Adipose tissue (tissue), 3 donors: ENCODE results near the gene PRC1. TPM values are rescaled to one million over a fixed set of nuclear protein-coding genes. Genes with fewer than 3 reads are reported as not detected.
A peak's percentile ranks its signal among the peaks of the same experiment; 100 is the strongest.
"Not testable (repeated sequence)": the region's sequence is repeated elsewhere in the genome, so short reads cannot be mapped to it uniquely, and the experiment has no call there.

ENCODE experiments used
- H3K27ac ChIP-seq: one replicate; pipeline ENCODE4 v1.5.1; 2013; ENCODE audit warnings: low read depth, low read length
- WGBS, 3 donors: extraction: QIAGEN DNeasy Blood & Tissue Kit; methylation state at CpG; one replicate each; pipeline ENCODE4 v1.1.7; 2013; 5-methylcytosine and 5-hydroxymethylcytosine counted together
- polyA plus RNA-seq, 3 donors: library from polyadenylated mRNA; stranded (reverse); fragments of 200-250 nt; gene quantifications; one replicate each; pipeline ENCODE4 v1.2.3, GENCODE V29; 2013
- donor health status: healthy with polysubstance abuse.
- donor health status: Bipolar disorder and iron deficiency.
- donor health status: healthy.

Gene PRC1
- polyA plus RNA-seq, 3 donors, result 2.1 to 4.2 (median 3.8) TPM

DNA sequence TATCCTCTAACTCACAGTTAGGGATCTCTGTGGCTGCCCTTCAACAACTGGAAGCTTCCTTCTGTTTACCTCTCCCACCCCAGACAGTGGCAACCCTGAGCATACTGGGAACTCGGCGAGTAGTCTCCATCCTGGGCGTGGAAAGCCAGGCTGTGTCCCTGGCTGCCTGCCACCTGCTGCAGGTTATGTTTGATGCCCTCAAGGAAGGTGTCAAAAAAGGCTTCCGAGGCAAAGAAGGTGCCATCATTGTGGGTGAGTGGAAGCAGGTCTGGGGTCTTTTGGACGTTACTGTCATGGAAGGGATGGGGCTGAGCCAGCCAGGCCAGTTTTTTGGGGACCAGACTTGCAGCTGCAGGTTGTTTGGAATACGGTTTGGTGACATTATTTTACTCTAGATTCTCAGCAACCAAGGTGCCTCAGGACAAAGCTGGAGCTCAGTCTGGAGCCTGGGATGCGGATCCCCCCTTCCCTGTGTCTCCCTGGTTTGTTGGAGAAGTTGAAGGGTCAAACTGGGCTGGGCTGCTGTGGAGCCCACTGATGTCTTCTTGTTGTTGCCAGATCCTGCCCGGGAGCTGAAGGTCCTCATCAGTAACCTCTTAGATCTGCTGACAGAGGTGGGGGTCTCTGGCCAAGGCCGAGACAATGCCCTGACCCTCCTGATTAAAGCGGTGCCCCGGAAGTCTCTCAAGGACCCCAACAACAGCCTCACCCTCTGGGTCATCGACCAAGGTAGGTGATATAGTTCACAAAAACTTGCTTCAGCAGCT, 51.8 kb downstream of the PRC1 start:
- WGBS, 3 donors, result 86 to 91% (median 89%) methylated on average over 12 of the region's 12 CpGs
- H3K27ac ChIP-seq, result no peak overlapping the region

DNA sequence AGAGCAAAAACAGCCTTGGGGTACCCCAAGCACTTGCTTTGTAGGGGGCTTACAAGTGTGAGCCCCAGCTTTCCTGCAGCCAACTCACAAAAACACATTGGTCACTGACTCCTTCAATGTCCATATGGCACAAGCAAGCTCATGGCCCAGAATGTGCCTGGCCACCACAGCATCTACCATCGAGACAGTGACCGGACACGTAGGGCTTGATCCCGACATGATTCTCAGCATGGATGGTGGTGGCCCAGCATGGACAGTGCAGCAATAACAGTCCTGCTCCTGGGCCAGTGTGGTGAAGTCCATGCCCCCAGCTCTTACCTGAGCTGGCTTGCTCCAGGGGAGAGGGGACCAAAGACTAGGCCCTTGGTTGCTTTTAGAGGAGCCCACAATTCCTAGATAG, 53.3 kb downstream of the PRC1 start:
- H3K27ac ChIP-seq, result no peak overlapping the region
- 97 to 99% (median 99%) methylated on average over 4 of the region's 4 CpGs for WGBS, 3 donors

DNA sequence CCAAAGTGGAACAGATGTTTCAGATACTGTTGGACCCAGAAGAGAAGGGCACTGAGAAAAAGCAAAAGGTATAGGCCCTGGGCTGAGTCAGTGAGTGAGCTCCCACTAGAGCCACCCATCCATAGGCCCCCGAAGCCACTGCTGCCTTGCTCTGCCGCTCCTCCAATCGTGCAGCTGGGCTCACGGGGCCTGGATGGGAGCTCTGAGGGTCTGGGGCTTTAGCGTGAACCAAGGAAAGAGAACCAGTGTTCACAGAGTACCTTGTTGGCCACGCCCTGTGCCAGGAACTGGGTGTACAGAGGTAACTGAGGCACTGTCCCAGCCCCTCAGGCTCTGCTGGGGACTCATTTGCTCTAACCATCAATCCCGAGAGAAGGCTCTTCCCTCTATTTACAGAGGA, 54.6 kb downstream of the PRC1 start:
- WGBS, 3 donors, result 84 to 94% (median 85%) methylated on average over 6 to 7 of the region's 7 CpGs
- H3K27ac ChIP-seq, result no peak overlapping the region

DNA sequence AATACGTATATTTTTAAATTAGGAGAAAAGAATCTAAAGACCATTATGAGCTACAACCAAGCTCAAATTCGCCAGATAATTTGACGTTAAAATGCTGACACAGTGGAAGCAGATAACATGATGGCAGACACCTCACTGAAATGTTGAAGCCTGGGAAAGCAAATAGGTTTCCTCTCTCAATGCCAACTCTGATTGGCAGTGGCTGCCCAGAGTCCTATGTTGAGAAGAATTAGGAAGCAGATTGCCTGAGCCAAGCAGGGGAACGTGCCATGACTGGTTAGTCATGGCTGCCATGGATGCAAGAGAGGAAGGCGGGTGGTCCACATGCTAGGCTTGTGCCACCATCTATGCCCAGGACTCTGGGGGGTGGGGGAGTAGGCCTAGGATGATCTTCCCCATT, 56.1 kb downstream of the PRC1 start:
- 88 to 93% (median 92%) methylated on average over 5 of the region's 5 CpGs for WGBS, 3 donors
- no peak overlapping the region for H3K27ac ChIP-seq

DNA sequence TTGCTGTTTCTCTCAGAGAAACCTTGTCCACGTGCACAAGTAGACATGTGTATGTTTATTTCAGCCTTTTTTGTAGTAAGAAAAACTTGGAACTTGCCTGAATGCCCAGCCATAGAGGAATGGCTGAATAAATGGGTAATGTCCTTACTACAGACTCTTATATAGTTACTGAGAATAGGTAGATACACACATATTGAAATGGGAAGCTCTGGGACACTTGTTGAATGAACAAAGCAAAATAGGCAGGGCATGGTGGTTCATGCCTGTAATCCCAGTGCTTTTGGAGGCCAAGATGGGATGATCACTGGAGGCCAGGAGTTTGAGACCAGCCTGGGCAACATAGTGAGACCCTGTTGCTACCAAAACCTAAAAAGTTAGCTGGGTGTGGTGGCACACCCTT, 57.5 kb downstream of the PRC1 start:
- WGBS, 3 donors, result 64 to 87% (median 71%) methylated on average over 1 of the region's 1 CpG
- H3K27ac ChIP-seq, result no peak overlapping the region

DNA sequence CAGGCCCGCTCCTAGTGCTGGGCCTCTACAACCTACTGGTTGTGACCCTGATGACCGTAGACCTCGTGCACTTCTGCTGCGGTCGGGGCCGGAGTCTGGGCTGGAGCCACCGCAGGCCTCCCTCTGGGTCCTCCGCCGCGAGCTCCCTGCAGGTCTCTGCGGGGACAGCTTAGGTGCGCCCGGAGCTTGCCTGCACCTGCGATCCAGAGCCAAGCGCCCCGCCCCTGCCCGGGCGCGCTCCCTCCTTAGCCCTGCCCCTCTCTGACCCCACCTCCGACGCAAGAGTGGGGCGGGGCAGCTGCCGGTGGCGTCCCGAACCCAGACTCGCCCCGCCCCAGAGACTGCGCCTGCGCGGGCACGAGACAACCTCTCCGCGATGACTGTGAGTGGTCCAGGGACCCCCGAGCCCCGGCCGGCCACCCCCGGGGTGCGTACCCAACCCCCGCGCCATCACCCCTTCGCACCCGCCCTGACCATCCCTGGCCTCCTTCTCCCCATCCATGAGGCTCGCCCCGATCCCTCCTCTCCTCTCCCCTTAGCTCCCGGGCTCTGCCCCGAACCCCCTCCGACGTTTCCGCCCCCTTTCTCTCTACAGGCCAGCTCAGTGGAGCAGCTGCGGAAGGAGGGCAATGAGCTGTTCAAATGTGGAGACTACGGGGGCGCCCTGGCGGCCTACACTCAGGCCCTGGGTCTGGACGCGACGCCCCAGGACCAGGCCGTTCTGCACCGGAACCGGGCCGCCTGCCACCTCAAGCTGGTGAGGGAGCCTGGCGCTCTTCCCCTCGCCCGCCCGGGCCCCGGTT, 59.2 kb downstream of the PRC1 start, which contains the start of gene UNC45A:
Gene UNC45A, plus strand, starts transcription at position 337 of the 803 bp plus-strand sequence. Its CDS starts 40 bp downstream, at position 377.
- H3K27ac ChIP-seq, result no peak within 1 kb of the TSS
- WGBS, 3 donors, result 0 to 1% (median 0%) methylated on average over 50 to 65 of the region's 65 CpGs

DNA sequence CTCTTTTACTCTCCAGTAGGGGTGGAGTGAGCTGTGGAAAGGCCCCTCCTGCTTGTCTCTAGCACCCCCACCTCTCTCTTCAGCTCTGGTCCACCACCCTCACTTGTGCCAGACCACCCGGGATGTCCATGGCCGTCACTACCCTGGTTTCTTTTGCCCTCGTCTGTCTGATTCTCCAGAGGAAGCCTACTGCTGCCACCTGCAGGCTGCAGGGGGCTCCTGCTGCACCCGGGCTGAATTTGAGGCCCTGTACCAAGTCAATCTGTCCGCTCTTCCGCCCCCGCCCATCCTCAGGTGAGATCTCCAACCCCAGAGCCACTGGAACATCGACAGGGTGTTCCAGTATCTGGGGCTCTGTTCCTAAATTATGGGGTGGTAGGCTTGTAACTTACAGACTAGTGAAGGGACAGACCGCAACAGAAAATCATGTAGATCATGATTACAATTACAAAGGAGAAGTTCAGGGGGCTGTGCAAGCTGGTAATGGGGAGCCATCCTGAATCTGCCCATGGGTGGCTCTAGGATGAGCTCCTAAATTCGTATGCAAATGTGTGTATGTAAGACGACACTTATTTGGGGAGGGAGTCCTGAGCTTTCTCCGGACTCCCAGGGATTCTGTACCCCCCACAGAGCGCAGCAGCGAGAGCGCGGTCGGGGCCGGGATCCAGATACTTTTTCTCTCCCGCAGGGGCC, 59.9 kb downstream of the PRC1 start:
- no peak overlapping the region for H3K27ac ChIP-seq
- 2% methylated on average over 19 of the region's 19 CpGs for WGBS, 3 donors

DNA sequence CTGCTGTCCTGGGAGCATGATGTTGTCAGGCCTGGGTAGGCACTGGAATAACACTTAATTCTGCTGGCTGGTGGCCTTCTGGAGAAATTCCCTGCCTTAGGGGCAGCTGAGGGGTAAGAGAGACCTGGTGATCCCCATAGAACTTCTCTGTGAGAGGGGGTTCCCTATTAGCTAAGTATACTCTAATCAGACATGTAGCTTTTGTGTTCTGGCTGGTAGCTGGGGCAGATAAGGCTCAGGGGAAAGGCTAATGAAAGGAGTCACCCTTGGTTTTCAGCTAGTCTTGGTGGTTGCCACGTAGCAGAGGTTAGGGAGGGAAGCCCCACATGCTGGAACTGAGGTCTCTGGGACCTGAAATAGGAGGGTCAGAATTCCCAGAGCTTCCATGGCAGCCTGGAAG, 61.0 kb downstream of the PRC1 start:
- WGBS, 3 donors, result 61 to 89% (median 75%) methylated on average over 1 of the region's 1 CpG

DNA sequence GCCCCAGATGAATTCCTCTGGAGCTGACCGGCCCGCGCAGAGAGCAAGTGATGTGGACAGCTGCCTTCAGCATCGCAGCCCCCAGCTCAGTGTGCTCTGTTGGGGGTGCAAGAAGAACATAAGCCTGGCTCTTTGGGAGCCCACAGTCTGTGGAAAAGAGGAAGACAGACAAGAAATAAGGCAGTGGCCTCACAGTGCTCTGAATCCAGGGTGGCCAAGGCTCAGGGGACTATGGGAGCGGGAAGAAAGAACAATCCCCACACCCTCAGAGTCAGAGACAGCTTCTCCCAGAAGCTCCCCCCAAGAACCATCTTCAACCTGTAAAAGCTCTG, 61.7 kb downstream of the PRC1 start:
- H3K27ac ChIP-seq, result no peak overlapping the region
- 17 to 19% (median 17%) methylated on average over 5 of the region's 5 CpGs for WGBS, 3 donors

More for the DNA sequence above, 61.0 kb downstream of the PRC1 start:
- no peak overlapping the region for H3K27ac ChIP-seq

DNA sequence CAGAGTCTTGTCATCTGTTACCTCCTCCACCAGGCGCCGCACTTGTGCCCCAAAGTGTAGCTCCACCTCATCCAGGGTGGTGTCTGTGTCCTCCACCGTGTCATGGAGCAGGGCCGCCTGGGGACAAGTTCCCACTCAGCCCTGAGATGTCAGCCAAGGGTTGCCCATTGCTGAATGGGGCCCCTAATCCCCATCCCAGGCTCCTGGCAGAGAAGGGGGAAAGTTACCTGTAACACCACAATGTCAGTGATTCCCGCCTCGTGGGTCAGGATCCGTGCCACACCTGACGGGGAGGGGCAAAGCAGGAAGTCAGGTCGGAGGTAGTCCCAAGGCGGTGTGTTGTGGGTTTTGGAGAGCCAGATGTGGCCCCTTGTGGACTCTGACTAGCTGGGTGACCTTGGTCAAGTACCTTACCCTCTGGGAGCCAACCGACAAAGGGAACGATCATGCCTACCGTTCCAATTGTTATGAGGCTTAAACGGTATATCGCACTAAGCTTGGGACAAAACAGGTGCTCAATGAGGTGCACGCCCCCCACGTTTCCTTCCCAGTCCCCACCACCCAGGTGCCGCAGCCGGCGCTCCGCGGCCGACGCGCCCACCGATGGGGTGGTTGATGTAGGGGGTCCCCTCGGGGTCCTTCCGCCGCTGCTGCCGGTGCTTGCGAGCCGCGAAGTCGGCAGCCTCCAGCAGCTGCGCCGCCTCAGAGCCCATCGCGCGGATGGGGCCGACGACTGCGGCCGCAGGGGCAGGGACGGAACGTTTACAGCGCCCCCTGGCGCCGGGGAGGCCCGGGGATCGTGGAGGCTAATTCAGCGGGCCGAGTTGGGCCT, 62.3 kb downstream of the PRC1 start, which contains the start of gene HDDC3:
Gene HDDC3, minus strand, starts transcription at position 722 of the 832 bp plus-strand sequence. Its CDS starts 9 bp downstream, at position 713.
- 0 to 1% (median 1%) methylated on average over 49 to 52 of the region's 52 CpGs for whole genome bisulfite sequencing, 3 donors
- peak within 1 kb of the TSS; percentile 31 for H3K27ac ChIP-seq

DNA sequence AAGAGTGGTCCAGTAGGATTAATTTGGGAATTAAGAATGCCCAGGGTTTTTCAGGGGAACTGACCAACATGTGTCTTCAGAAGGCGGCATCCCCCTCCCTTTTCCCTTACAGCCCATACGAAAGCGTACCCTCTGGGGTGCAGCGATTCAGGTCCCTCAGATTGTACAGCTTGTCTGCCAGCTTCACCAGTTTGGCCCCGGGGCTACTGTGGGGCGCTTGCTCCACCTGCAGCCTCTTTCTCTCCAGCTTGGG, 62.8 kb downstream of the PRC1 start:
- H3K27ac ChIP-seq, result peak overlapping the region; percentile 31
- 13 to 32% (median 29%) methylated on average over 6 of the region's 6 CpGs for WGBS, 3 donors

DNA sequence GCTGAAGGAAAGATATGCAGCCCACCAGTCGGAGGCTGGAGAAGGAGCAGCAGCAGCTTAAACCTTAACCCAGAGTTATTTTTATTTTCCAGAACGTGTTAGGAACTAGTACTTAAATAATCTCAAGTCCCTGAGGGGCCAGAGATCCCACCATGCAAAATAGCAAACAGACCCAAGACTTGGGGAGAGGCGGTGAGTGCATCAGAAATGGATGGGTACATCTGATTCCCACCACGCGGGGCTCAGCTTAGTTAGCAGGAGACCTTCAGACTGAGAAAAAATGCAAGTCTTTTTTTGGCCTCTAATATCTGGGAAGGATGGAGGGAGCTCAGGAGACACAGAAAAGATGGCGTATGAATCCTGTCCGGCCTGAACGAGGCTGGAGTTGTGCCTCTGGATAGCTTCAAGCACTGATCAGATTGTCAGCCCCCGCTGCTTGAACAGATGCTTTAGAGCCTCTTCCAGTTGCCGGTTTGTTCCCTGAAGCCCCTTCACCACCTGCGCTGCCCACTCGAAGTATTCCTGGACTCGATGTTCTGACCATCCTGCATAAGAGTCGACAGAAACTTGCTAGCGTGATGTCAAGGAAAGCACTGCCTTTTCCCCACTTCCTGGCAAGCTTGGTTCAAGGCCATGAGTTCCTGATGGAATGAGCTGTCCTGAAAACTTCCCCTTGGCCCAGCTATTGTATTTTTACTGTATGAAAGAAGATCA, 63.3 kb downstream of the PRC1 start:
- H3K27ac ChIP-seq, result peak overlapping the region; percentile 70
- 54 to 58% (median 58%) methylated on average over 15 of the region's 15 CpGs for WGBS, 3 donors

DNA sequence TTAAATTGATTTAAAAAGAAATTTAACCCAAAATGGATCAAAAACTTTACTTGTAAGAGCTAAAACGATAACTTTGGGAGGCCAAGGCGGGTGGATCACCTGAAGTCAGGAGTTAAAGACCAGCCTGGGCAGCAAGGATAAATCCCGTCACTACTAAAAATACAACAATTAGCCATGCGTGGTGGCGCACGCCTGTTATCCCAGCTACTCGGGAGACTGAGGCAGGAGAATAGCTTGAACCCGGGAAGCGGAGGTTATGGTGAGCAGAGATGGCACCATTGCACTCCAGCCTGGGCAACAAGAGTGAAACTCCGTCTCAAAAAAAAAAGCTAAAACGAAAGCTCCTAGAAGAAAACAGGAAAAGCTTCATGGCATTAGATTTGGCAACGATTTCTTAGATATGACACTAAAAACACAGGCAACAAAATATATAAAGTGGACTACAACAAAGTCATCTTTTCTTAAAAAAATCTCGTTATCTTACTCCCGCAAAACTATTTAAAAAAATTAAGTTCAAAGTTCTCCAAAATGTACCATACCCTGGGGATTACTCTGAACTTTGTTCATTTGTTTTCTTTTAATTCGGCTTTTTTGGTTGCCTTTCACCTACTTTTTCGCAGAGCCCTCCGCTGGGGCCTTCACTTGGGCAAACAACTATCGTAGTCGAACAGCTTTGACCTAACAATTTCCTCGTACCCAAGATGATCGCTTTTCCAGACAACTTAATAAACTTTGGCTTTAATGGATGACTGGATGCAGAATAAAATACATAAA, 64.9 kb downstream of the PRC1 start:
- WGBS, 3 donors, result 39 to 46% (median 42%) methylated on average over 21 of the region's 21 CpGs
- peak overlapping the region; percentile 70 for H3K27ac ChIP-seq

DNA sequence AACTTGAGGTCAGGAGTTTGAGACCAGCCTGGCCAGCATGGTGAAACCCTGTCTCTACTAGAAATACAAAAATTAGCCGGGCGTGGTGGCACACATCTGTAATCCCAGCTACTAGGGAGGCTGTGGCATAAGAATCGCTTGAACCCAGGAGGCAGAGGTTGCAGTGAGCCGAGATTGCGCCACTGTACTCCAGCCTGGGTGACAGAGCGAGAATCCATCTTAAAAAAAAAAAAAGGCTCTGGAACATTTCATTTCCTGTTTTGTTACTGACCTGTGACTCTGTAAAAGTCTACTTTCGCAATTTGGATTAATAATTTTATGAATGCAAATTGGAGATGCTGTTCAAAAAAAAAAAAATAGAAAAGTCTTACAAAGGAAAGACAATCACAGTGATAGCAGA, 66.2 kb downstream of the PRC1 start:
- not testable (repeated sequence) for H3K27ac ChIP-seq
- 49 to 83% (median 57%) methylated on average over 7 of the region's 7 CpGs for WGBS, 3 donors

DNA sequence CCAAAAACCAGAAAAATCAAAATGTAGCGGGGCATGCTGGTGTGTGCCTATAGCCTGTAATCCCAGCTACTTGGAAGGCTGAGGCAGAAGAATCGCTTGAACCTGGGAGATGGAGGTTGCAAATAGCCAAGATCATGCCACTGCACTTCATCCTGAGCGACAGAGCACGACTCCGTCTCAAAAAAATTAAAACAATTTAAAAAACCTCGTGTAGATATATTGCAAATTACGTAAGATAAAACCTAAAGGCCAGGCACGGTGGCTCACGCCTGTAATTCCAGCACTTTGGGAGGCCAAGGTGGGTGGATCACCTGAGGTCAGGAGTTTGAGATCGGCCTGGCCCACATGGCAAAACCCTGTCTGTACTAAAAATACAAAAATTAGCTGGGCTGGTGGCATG, 67.6 kb downstream of the PRC1 start:
- not testable (repeated sequence) for H3K27ac ChIP-seq
- WGBS, 3 donors, result 92 to 95% (median 93%) methylated on average over 10 of the region's 10 CpGs

DNA sequence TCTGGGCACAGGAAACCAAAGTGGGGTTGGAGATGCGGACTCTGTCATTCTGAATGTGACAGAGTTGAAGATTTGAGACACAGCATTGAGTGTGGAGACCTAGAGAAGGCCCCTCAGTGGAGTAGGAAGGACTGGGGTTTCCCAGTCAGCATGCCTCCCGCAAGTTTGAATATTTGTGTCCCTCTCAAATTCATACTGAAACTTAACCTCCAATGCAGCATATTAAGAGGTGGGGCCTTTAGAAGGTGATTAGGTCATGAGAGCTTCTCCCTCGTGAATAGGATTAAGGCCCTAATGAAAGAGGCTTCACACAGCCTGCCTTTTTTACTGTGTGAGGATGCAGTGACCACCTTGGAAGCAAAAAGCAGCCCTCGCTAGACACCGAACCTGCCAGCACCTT, 70.0 kb downstream of the PRC1 start:
- 86 to 87% (median 87%) methylated on average over 5 of the region's 5 CpGs for WGBS, 3 donors
- H3K27ac ChIP-seq, result no peak overlapping the region

DNA sequence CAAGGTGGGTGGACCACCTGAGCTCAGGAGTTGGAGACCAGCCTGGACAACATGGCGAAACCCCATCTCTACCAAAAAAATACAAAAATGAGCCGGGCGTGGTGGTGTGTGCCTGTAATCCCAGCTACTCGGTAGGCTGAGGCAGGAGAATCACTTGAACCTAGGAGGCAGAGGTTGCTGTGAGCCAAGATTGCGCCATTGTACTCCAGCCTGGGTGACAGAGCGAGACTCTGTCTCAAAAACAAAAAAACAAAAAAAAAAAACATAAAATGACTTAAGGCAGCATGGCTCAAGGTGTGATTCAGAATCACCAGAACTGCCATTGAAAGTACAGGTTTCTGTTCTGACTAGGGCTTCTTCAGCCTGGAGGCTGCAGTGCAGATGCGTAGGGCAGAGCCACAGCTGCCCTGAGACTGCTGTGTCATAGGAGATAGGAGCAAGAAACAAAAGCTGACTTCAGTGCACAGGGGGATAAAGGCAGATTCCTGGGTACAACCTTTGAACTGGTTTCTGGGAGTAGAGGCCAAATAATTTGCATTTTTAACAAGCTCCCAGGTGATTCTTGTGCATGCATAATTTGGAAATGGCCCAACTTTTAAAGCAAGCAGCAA, 71.5 kb downstream of the PRC1 start:
- not testable (repeated sequence) for H3K27ac ChIP-seq
- WGBS, 3 donors, result 85 to 93% (median 87%) methylated on average over 7 of the region's 7 CpGs
